HG03039 (cell line): ENCODE data around the gene JADE3.

Source experiments
- ATAC-seq: cut with Tn5 transposase; IDR thresholded peaks from one replicate; pipeline ENCODE4 v1.9.1; 2021; ENCODE audit warnings: mild to moderate bottlenecking, moderate library complexity; ENCODE audit not compliant: unreplicated experiment

JADE3 gene

GRCh38 chrX:46992070-46992469, 79.8 kb downstream of the JADE3 start:
- ATAC-seq: no peak

GRCh38 chrX:46994096-46994495, 81.9 kb downstream of the JADE3 start:
- ATAC-seq: no peak

- ATAC-seq: no peak
Observed at GRCh38 chrX:47012131-47012530, 99.9 kb downstream of the JADE3 start.

- no peak for ATAC-seq
Observed at GRCh38 chrX:47026198-47026597, 114.0 kb downstream of the JADE3 start.

- ATAC-seq: no peak
Observed at GRCh38 chrX:47030339-47030738, 118.1 kb downstream of the JADE3 start.

GRCh38 chrX:47047989-47048388, 135.8 kb downstream of the JADE3 start:
- ATAC-seq: no peak

- ATAC-seq: no peak
Observed at GRCh38 chrX:47059142-47059874, 147.1 kb downstream of the JADE3 start.

- ATAC-seq: no peak
Observed at GRCh38 chrX:47060708-47061107, 148.5 kb downstream of the JADE3 start.

- ATAC-seq: no peak
Observed at GRCh38 chrX:47061238-47061919, 149.2 kb downstream of the JADE3 start.

- ATAC-seq: no peak
Observed at GRCh38 chrX:47063179-47063578, 151.0 kb downstream of the JADE3 start.

GRCh38 chrX:47068214-47068613, 156.0 kb downstream of the JADE3 start:
- ATAC-seq: no peak

GRCh38 chrX:47068720-47069119, 156.5 kb downstream of the JADE3 start:
- ATAC-seq: no peak

GRCh38 chrX:47078129-47079043, 166.2 kb downstream of the JADE3 start, which contains the start of gene RGN:
RGN (plus strand) TSS chrX:47078443; CDS start chrX:47081145, 2,702 bp downstream.
- no peak for ATAC-seq

GRCh38 chrX:47080215-47080914, 168.1 kb downstream of the JADE3 start:
- ATAC-seq: no peak

- no peak for ATAC-seq
Observed at GRCh38 chrX:47080915-47081236, 168.7 kb downstream of the JADE3 start.

- ATAC-seq: no peak
Observed at GRCh38 chrX:47091149-47091775, 179.0 kb downstream of the JADE3 start.

- no peak for ATAC-seq
Observed at GRCh38 chrX:47093248-47093647, 181.0 kb downstream of the JADE3 start.

- no peak for ATAC-seq
Observed at GRCh38 chrX:47093860-47094259, 181.6 kb downstream of the JADE3 start.

- no peak for ATAC-seq
Observed at GRCh38 chrX:47097018-47097417, 184.8 kb downstream of the JADE3 start.

GRCh38 chrX:47098338-47099094, 186.3 kb downstream of the JADE3 start:
- no peak for ATAC-seq
